Aorta (tissue), 5 donors: ENCODE data around the gene INKA1. TPM values are rescaled to one million over a fixed set of nuclear protein-coding genes. Genes with fewer than 3 reads are reported as not detected.

ENCODE experiments used
- ATAC-seq: fragments of 200-7000 bp; cut with Tn5 transposase; one replicate; pipeline ENCODE4 v1.9.1; 2022; ENCODE audit warnings: moderate library complexity; ENCODE audit not compliant: low FRiP score
- DNase-seq, 2 donors: peaks; one replicate each; pipeline ENCODE4 v3.0.0-alpha.2; 2020
- H3K27ac ChIP-seq, 2 donors: one replicate each; pipeline ENCODE4 v1.5.1; 2013; ENCODE audit warnings: low read length in 2 of 2, mild to moderate bottlenecking in 2 of 2, moderate library complexity in 2 of 2, control low read depth in 1 of 2, inconsistent platforms in 1 of 2, low read depth in 1 of 2
- H3K27me3 ChIP-seq, 2 donors: one replicate each; pipeline ENCODE4 v1.6.1; 2013; ENCODE audit warnings: control low read depth in 1 of 2, low read length in 1 of 2, mild to moderate bottlenecking in 1 of 2, moderate library complexity in 1 of 2; ENCODE audit not compliant: insufficient read depth in 2 of 2, control insufficient read depth in 1 of 2
- H3K36me3 ChIP-seq, 2 donors: one replicate each; pipeline ENCODE4 v1.6.1; 2013; ENCODE audit warnings: control low read depth in 1 of 2, low read length in 1 of 2, mild to moderate bottlenecking in 1 of 2; ENCODE audit not compliant: insufficient read depth in 2 of 2, control insufficient read depth in 1 of 2
- H3K4me1 ChIP-seq, 2 donors: one replicate each; pipeline ENCODE4 v1.6.1; 2013; ENCODE audit warnings: low read length in 2 of 2, control low read depth in 1 of 2, mild to moderate bottlenecking in 1 of 2, moderate library complexity in 1 of 2; ENCODE audit not compliant: insufficient read depth in 2 of 2, control insufficient read depth in 1 of 2
- H3K4me3 ChIP-seq, 2 donors: one replicate each; pipeline ENCODE4 v1.5.1; 2013; ENCODE audit warnings: low read length in 2 of 2, control low read depth in 1 of 2, mild to moderate bottlenecking in 1 of 2
- H3K9me3 ChIP-seq: one replicate; pipeline ENCODE4 v1.6.1; 2013; ENCODE audit warnings: mild to moderate bottlenecking, low read length; ENCODE audit not compliant: control insufficient read depth
- WGBS, 2 donors: extraction: QIAGEN DNeasy Blood & Tissue Kit; methylation state at CpG; one replicate each; pipeline ENCODE4 v1.1.7; 2013; 5-methylcytosine and 5-hydroxymethylcytosine counted together
- intact Hi-C, 2 donors: fragments of 100-400 bp; cut with DNase I; formaldehyde crosslinking; loops; one replicate each; pipeline versions ENCODE4 v1.14.2 to v1.15.0; 2022
- microRNA-seq, 2 donors: library from miRNA; unstranded; fragments of <30 nt; microRNA quantifications; one replicate each; pipeline ENCODE4 v1.2.0, GENCODE V29; 2020
- polyA plus RNA-seq, 2 donors: library from polyadenylated mRNA; stranded (reverse); fragments of 200-250 nt; gene quantifications; one replicate each; pipeline ENCODE4 v1.2.3, GENCODE V29; 2013
- total RNA-seq, 2 donors: library from RNA; stranded (reverse); fragmentation: NEBNext Ultra II Directional; extraction: Animal tissue kit (Norgen Biotek cat#: 25700); gene quantifications; one replicate each; pipeline ENCODE4 v1.2.1, GENCODE V29; 2021
- donor health status: healthy with polysubstance abuse.
- donor health status: Bipolar disorder and iron deficiency.
- donor health status: DM: no; HTN: no; CAD: no.
- donor health status: DM: no; HTN: no; CAD: no.
- donor health status: DM: yes; HTN: yes; CAD: no.

INKA1 gene
- total and polyA plus RNA-seq, 4 donors = 5.5 to 12.2 (median 10.5) TPM

- Histone ChIP-seq H3K9me3 (no peaks in the 10 kb centered on the region), H3K4me3 (no peak overlapping the region), H3K27me3 (no peaks in the 10 kb centered on the region), H3K4me1 (no peaks in the 10 kb centered on the region), H3K36me3 (no peaks in the 10 kb centered on the region), H3K27ac (no peak overlapping the region)
- DNase-seq (no peak), ATAC-seq (no peak)
- 89 to 92% methylated on average over 7 of the region's 7 CpGs for WGBS, 2 donors
- intact Hi-C loops = no loop called here
Observed at GRCh38 chr3:49841806-49842205, 38.7 kb downstream of the INKA1 start.

- no peaks in the 10 kb centered on the region for H3K4me1 ChIP-seq
- no peaks in the 10 kb centered on the region for H3K36me3 ChIP-seq
- DNase-seq = no peak
- no peaks in the 10 kb centered on the region for H3K9me3 ChIP-seq
- ATAC-seq = no peak
- H3K27me3 ChIP-seq = no peaks in the 10 kb centered on the region
- H3K4me3 ChIP-seq = no peak overlapping the region
- no peak overlapping the region for H3K27ac ChIP-seq
- WGBS, 2 donors = 91 to 92% methylated on average over 3 of the region's 3 CpGs
- intact Hi-C loops = no loop called here
Observed at GRCh38 chr3:49842843-49843517, 39.9 kb downstream of the INKA1 start.

- Histone ChIP-seq H3K4me3 (no peak overlapping the region), H3K27ac (no peak overlapping the region), H3K27me3 (no peaks in the 10 kb centered on the region), H3K9me3 (no peaks in the 10 kb centered on the region), H3K36me3 (no peaks in the 10 kb centered on the region), H3K4me1 (no peaks in the 10 kb centered on the region)
- ATAC-seq (no peak), DNase-seq (no peak)
- 85 to 92% methylated on average over 5 of the region's 5 CpGs for WGBS, 2 donors
- intact Hi-C loops = no loop called here
Observed at GRCh38 chr3:49844464-49845183, 41.6 kb downstream of the INKA1 start.

- no peaks in the 10 kb centered on the region for H3K36me3 ChIP-seq
- intact Hi-C loops = no loop called here
- H3K4me3 ChIP-seq = no peak overlapping the region
- no peak for ATAC-seq
- H3K9me3 ChIP-seq = no peaks in the 10 kb centered on the region
- H3K27ac ChIP-seq = no peak overlapping the region
- H3K4me1 ChIP-seq = no peaks in the 10 kb centered on the region
- H3K27me3 ChIP-seq = no peaks in the 10 kb centered on the region
- DNase-seq = no peak
- 89 to 92% methylated on average over 3 of the region's 3 CpGs for WGBS, 2 donors
Observed at GRCh38 chr3:49845694-49846093, 42.6 kb downstream of the INKA1 start.

Small RNA genes lying within 50 kb of the gene (microRNA-seq; reads per million reads assigned to microRNA genes)
- gene MIR5193 = 0 to 0.99 reads per million in 2 donors

Other genes with a start within 250 kb of the INKA1 start
- under 1 TPM; 0.42 to 0.75 TPM for gene BSN, start 248.8 kb upstream of the INKA1 start, total RNA-seq
- under 1 TPM in 1 of 2 donors, not detected in 1; 0.08 TPM for gene BSN, start 248.8 kb upstream of the INKA1 start, polyA plus RNA-seq
- gene APEH, start 128.9 kb upstream of the INKA1 start, total RNA-seq = 10 to 100 TPM; 51.7 to 53.6 TPM
- gene APEH, start 128.9 kb upstream of the INKA1 start, polyA plus RNA-seq = 10 to 100 TPM; 30.3 to 47.2 TPM
- gene MST1, start 113.8 kb upstream of the INKA1 start, total RNA-seq = 10 to 100 TPM in 1 of 2 donors, 1 to 10 TPM in 1; 5.3 to 16.9 TPM
- 10 to 100 TPM in 1 of 2 donors, 1 to 10 TPM in 1; 4.5 to 64.7 TPM for gene MST1, start 113.8 kb upstream of the INKA1 start, polyA plus RNA-seq
- 10 to 100 TPM; 34.7 to 38.1 TPM for gene RNF123, start 113.7 kb upstream of the INKA1 start, total RNA-seq
- gene RNF123, start 113.7 kb upstream of the INKA1 start, polyA plus RNA-seq = 10 to 100 TPM; 12.5 to 29.8 TPM
- not detected for gene AMIGO3, start 83.6 kb upstream of the INKA1 start, total RNA-seq
- gene AMIGO3, start 83.6 kb upstream of the INKA1 start, polyA plus RNA-seq = 1 to 10 TPM in 1 of 2 donors, not detected in 1; 1.1 TPM
- 10 to 100 TPM; 29.2 to 39.6 TPM for gene GMPPB, start 79.3 kb upstream of the INKA1 start, total RNA-seq
- 10 to 100 TPM; 13.4 to 24.6 TPM for gene GMPPB, start 79.3 kb upstream of the INKA1 start, polyA plus RNA-seq
- gene IP6K1, start 16.7 kb upstream of the INKA1 start, total RNA-seq = 10 to 100 TPM; 36.5 to 40.2 TPM
- gene IP6K1, start 16.7 kb upstream of the INKA1 start, polyA plus RNA-seq = 10 to 100 TPM in 1 of 2 donors, 1 to 10 TPM in 1; 9.4 to 19.5 TPM
- 1 to 10 TPM in 1 of 2 donors, under 1 TPM in 1; 0.26 to 1.1 TPM for gene CDHR4, start 3.4 kb upstream of the INKA1 start, total RNA-seq
- 1 to 10 TPM in 1 of 2 donors, not detected in 1; 5.0 TPM for gene CDHR4, start 3.4 kb upstream of the INKA1 start, polyA plus RNA-seq
- gene UBA7, start 10.7 kb downstream of the INKA1 start, total RNA-seq = 100 to 1,000 TPM in 1 of 2 donors, 10 to 100 TPM in 1; 45.2 to 102 TPM
- gene UBA7, start 10.7 kb downstream of the INKA1 start, polyA plus RNA-seq = 100 to 1,000 TPM in 1 of 2 donors, 10 to 100 TPM in 1; 34.7 to 199 TPM
- 1 to 10 TPM in 1 of 2 donors, under 1 TPM in 1; 0.94 to 2.6 TPM for gene TRAIP, start 53.3 kb downstream of the INKA1 start, total RNA-seq
- 1 to 10 TPM in 1 of 2 donors, under 1 TPM in 1; 0.63 to 3.1 TPM for gene TRAIP, start 53.3 kb downstream of the INKA1 start, polyA plus RNA-seq
- not detected for gene CAMKV, start 66.6 kb downstream of the INKA1 start, total RNA-seq
- not detected for gene CAMKV, start 66.6 kb downstream of the INKA1 start, polyA plus RNA-seq
- gene MST1R, start 100.6 kb downstream of the INKA1 start, total RNA-seq = 10 to 100 TPM in 1 of 2 donors, 1 to 10 TPM in 1; 2.7 to 13.1 TPM
- gene MST1R, start 100.6 kb downstream of the INKA1 start, polyA plus RNA-seq = 1 to 10 TPM; 7.4 to 7.6 TPM
- 1 to 10 TPM; 7.5 to 9.6 TPM for gene MON1A, start 126.5 kb downstream of the INKA1 start, total RNA-seq
- 10 to 100 TPM in 1 of 2 donors, 1 to 10 TPM in 1; 8.9 to 11.4 TPM for gene MON1A, start 126.5 kb downstream of the INKA1 start, polyA plus RNA-seq
- 100 to 1,000 TPM; 103 to 154 TPM for gene RBM6, start 136.9 kb downstream of the INKA1 start, total RNA-seq
- gene RBM6, start 136.9 kb downstream of the INKA1 start, polyA plus RNA-seq = 100 to 1,000 TPM in 1 of 2 donors, 10 to 100 TPM in 1; 47.0 to 271 TPM